Measurements from ENCODE around the gene CTNS. TPM values are rescaled to one million over a fixed set of nuclear protein-coding genes. Genes with fewer than 3 reads are reported as not detected.

Gene CTNS
- total RNA-seq (10 to 100 TPM; 20.1 to 30.6 TPM), polyA plus RNA-seq (ENCODE audit: insufficient read length in 6 of 6) (10 to 100 TPM in 5 of 6 donors, 1 to 10 TPM in 1; 8.7 to 14.2 (median 12.1) TPM)
- long read RNA-seq, donor 1, partial matches to known transcripts: 0 of 3 reads
- long read RNA-seq, donor 1, other reads (novel, unspliced or antisense): 0 of 3 reads
- long read RNA-seq, donor 2, partial matches to known transcripts: 24 of 62 reads
- long read RNA-seq, donor 2, other reads (novel, unspliced or antisense): 37 of 62 reads
- long read RNA-seq, donor 3, partial matches to known transcripts: 0 of 1 reads
- long read RNA-seq, donor 3, other reads (novel, unspliced or antisense): 0 of 1 reads
- long read RNA-seq, donor 4, partial matches to known transcripts: 4 of 12 reads
- long read RNA-seq, donor 4, other reads (novel, unspliced or antisense): 6 of 12 reads
- long read RNA-seq, donor 5, partial matches to known transcripts: 15 of 60 reads
- long read RNA-seq, donor 5, other reads (novel, unspliced or antisense): 43 of 60 reads
- long read RNA-seq, donor 6, partial matches to known transcripts: 0 of 2 reads
- long read RNA-seq, donor 6, other reads (novel, unspliced or antisense): 0 of 2 reads
- long read RNA-seq, donor 7, partial matches to known transcripts: 0 of 1 reads
- long read RNA-seq, donor 7, other reads (novel, unspliced or antisense): 0 of 1 reads
- long read RNA-seq, donor 8, partial matches to known transcripts: 33 of 99 reads
- long read RNA-seq, donor 8, other reads (novel, unspliced or antisense): 66 of 99 reads
- long read RNA-seq, donor 9: 0 reads
- long read RNA-seq, donor 10, transcript CTNS-201 (12 exons, 2,866 nt): major isoform, 7 of 13 reads
- long read RNA-seq, donor 10, partial matches to known transcripts: 3 of 13 reads
- long read RNA-seq, donor 10, other reads (novel, unspliced or antisense): 3 of 13 reads
- long read RNA-seq, donor 11: 0 reads
- long read RNA-seq, donor 12, partial matches to known transcripts: 48 of 65 reads
- long read RNA-seq, donor 12, other reads (novel, unspliced or antisense): 15 of 65 reads

- intact Hi-C loops (cut with DNase I): no loop called here
- peaks cover 6 to 42% of the 10 kb centered on the region in 2 donors for H3K4me1 ChIP-seq
- peaks cover 0 to 5% of the 10 kb centered on the region in 2 donors for H3K36me3 ChIP-seq
- peak within 1 kb of the TSS; percentile 97 to 98 for H3K4me3 ChIP-seq
- DNase-seq (peak; percentile 93 to 99 (median 98)), ATAC-seq (peak; percentile 98)
- no peaks in the 10 kb centered on the region for H3K27me3 ChIP-seq
- TF ChIP-seq, protein P1, sequence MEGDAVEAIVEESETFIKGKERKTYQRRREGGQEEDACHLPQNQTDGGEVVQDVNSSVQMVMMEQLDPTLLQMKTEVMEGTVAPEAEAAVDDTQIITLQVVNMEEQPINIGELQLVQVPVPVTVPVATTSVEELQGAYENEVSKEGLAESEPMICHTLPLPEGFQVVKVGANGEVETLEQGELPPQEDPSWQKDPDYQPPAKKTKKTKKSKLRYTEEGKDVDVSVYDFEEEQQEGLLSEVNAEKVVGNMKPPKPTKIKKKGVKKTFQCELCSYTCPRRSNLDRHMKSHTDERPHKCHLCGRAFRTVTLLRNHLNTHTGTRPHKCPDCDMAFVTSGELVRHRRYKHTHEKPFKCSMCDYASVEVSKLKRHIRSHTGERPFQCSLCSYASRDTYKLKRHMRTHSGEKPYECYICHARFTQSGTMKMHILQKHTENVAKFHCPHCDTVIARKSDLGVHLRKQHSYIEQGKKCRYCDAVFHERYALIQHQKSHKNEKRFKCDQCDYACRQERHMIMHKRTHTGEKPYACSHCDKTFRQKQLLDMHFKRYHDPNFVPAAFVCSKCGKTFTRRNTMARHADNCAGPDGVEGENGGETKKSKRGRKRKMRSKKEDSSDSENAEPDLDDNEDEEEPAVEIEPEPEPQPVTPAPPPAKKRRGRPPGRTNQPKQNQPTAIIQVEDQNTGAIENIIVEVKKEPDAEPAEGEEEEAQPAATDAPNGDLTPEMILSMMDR (IDR thresholded peaks at IDR 0.05): no peak
- H3K27ac ChIP-seq: peak within 1 kb of the TSS; percentile 97 to 99
- no peaks in the 10 kb centered on the region for H3K9me3 ChIP-seq
Measured at GRCh38 chr17:3636154-3636907, at the start of gene CTNS, which contains the start of gene SHPK. Gene CTNS, plus strand, starts transcription at chr17:3636760. Its CDS starts 3,447 bp downstream, at chr17:3640207. Gene SHPK, minus strand, starts transcription at chr17:3636250. Its CDS starts 31 bp downstream, at chr17:3636219.

DNA sequence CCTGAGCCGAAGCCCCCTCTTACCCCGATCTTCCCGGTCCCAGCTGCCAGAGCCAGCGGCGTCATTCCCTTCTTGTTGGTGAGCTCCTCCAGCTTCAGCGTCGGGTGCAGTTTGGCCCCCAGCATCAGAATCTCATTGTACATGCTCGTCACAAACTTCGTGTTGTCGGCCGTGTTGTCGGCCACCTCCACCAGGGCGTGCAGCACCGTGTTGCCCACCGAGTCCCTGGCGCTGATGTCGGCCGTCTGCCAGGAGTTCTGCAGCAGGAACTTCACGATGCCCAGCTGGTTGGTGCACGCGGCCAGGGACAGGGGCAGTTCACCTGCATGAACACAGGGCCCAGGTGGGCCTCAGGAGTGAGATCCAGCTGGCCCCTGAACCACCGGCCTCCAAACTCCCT lies 46.8 kb upstream of the CTNS start:
- intact Hi-C loops (cut with DNase I): no loop called here
- H3K4me1 ChIP-seq: no peaks in the 10 kb centered on the region
- no peak for DNase-seq
- H3K27me3 ChIP-seq: no peaks in the 10 kb centered on the region
- no peak overlapping the region for H3K27ac ChIP-seq
- ATAC-seq: no peak
- peaks cover 0 to 62% of the 10 kb centered on the region in 2 donors for H3K36me3 ChIP-seq
- TF ChIP-seq, protein P1 (IDR thresholded peaks at IDR 0.05): no peak
- no peak overlapping the region for H3K4me3 ChIP-seq
- H3K9me3 ChIP-seq: no peaks in the 10 kb centered on the region

DNA sequence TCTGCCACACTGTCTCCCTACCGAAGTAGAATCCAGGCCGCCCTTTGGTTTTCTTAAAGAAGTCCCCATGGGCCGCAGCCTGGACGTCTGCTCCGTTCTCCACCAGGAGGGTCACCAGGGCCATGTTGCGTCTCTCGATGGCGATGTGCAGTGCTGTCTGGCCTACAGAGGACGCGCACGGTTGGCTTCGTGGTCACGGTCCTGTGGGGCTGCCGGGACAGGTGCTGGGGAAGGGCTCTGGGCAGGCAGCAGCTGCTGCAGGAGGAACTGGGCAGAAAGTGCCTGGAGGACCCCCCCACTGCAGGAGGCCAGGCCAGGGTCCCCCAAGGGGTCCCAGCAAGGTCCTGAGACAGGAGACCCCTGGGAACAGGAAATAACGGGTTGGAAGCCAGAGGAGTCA lies 46.3 kb upstream of the CTNS start:
- Histone ChIP-seq H3K36me3 (peaks cover 0 to 58% of the 10 kb centered on the region in 2 donors), H3K4me3 (no peak overlapping the region), H3K9me3 (no peaks in the 10 kb centered on the region), H3K27ac (no peak overlapping the region), H3K4me1 (no peaks in the 10 kb centered on the region), H3K27me3 (no peaks in the 10 kb centered on the region)
- TF ChIP-seq, protein P1 (IDR thresholded peaks at IDR 0.05): no peak
- no peak for DNase-seq
- intact Hi-C loops (cut with DNase I): no loop called here
- no peak for ATAC-seq

GRCh38 chr17:3590768-3591167 lies 45.8 kb upstream of the CTNS start:
- Histone ChIP-seq H3K4me1 (no peaks in the 10 kb centered on the region), H3K27ac (no peak overlapping the region), H3K4me3 (no peak overlapping the region), H3K36me3 (peaks cover 0 to 52% of the 10 kb centered on the region in 2 donors), H3K9me3 (no peaks in the 10 kb centered on the region), H3K27me3 (no peaks in the 10 kb centered on the region)
- ATAC-seq: no peak
- no peak for DNase-seq
- intact Hi-C loops (cut with DNase I): no loop called here
- TF ChIP-seq, protein P1 (IDR thresholded peaks at IDR 0.05): no peak
